GM19395 (cell line): ENCODE results near the gene FAM53A.
"Not testable (repeated sequence)": the region's sequence is repeated elsewhere in the genome, so short reads cannot be mapped to it uniquely, and the experiment has no call there.

Source experiments
- ATAC-seq: cut with Tn5 transposase; IDR thresholded peaks from one replicate; pipeline ENCODE4 v1.9.1; 2021; ENCODE audit warnings: mild to moderate bottlenecking, moderate library complexity; ENCODE audit not compliant: unreplicated experiment

FAM53A gene

GRCh38 chr4:1641671-1642070 is 42.4 kb downstream of the FAM53A start:
- no peak for ATAC-seq

- ATAC-seq, result not testable (repeated sequence)
These were observed 43.2 kb downstream of the FAM53A start for GRCh38 chr4:1640716-1641503.

- no peak for ATAC-seq
These were observed 43.9 kb downstream of the FAM53A start for GRCh38 chr4:1640190-1640589.

GRCh38 chr4:1639299-1639868 is 44.7 kb downstream of the FAM53A start:
- ATAC-seq, result no peak

- ATAC-seq, result no peak
These were observed 45.2 kb downstream of the FAM53A start for GRCh38 chr4:1638873-1639272.

GRCh38 chr4:1638272-1638598 is 45.9 kb downstream of the FAM53A start:
- no peak for ATAC-seq

GRCh38 chr4:1637580-1638271 is 46.4 kb downstream of the FAM53A start:
- no peak for ATAC-seq

- no peak for ATAC-seq
These were observed 47.5 kb downstream of the FAM53A start for GRCh38 chr4:1636490-1637211.

GRCh38 chr4:1635464-1635863 is 48.6 kb downstream of the FAM53A start:
- ATAC-seq, result no peak

- no peak for ATAC-seq
These were observed 50.1 kb downstream of the FAM53A start for GRCh38 chr4:1633993-1634392.

- no peak for ATAC-seq
These were observed 51.7 kb downstream of the FAM53A start for GRCh38 chr4:1632109-1633104.

GRCh38 chr4:1631136-1631535 is 53.0 kb downstream of the FAM53A start:
- no peak for ATAC-seq

GRCh38 chr4:1630266-1630665 is 53.8 kb downstream of the FAM53A start:
- ATAC-seq, result no peak

GRCh38 chr4:1629699-1630083 is 54.4 kb downstream of the FAM53A start:
- ATAC-seq, result no peak

- ATAC-seq, result no peak
These were observed 55.0 kb downstream of the FAM53A start for GRCh38 chr4:1628892-1629698.

GRCh38 chr4:1627417-1628313 is 56.4 kb downstream of the FAM53A start:
- ATAC-seq, result no peak

GRCh38 chr4:1626941-1627340 is 57.2 kb downstream of the FAM53A start:
- ATAC-seq, result no peak

- ATAC-seq, result no peak
These were observed 58.0 kb downstream of the FAM53A start for GRCh38 chr4:1626151-1626550.
